Measurements from ENCODE around the gene OVAAL.

OVAAL gene

DNA sequence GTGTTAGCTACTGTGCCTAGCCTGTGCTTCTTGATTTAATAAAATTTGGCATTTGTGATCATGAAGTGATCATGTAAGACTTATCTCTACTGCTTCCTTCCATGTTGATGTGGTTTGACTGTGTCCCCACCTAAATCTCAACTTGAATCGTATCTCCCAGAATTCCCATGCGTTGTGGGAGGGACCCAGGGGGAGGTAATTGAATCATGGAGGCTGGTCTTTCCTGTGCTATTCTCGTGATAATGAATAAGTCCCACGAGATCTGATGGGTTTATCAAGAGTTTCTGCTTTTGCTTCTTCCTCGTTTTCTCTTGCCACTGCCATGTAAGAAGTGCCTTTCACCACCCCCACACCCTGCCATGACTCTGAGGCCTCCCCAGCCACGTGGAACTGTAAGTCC lies at the start of gene OVAAL:
Gene OVAAL, plus strand, starts transcription at position 301 of the 400 bp plus-strand sequence.
- no peaks in the 10 kb centered on the region for H3K36me3 Mint-ChIP-seq (ENCODE audit: low read depth)
- no peaks in the 10 kb centered on the region for H3K4me1 Mint-ChIP-seq
- peaks cover 4% of the 10 kb centered on the region for H3K27me3 Mint-ChIP-seq (ENCODE audit: low read depth)
- H3K9me3 Mint-ChIP-seq, result no peaks in the 10 kb centered on the region
- no peak within 1 kb of the TSS for H3K27ac Mint-ChIP-seq
- no peak within 1 kb of the TSS for H3K4me3 Mint-ChIP-seq
- TF ChIP-seq, protein P1, sequence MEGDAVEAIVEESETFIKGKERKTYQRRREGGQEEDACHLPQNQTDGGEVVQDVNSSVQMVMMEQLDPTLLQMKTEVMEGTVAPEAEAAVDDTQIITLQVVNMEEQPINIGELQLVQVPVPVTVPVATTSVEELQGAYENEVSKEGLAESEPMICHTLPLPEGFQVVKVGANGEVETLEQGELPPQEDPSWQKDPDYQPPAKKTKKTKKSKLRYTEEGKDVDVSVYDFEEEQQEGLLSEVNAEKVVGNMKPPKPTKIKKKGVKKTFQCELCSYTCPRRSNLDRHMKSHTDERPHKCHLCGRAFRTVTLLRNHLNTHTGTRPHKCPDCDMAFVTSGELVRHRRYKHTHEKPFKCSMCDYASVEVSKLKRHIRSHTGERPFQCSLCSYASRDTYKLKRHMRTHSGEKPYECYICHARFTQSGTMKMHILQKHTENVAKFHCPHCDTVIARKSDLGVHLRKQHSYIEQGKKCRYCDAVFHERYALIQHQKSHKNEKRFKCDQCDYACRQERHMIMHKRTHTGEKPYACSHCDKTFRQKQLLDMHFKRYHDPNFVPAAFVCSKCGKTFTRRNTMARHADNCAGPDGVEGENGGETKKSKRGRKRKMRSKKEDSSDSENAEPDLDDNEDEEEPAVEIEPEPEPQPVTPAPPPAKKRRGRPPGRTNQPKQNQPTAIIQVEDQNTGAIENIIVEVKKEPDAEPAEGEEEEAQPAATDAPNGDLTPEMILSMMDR (IDR thresholded peaks at IDR 0.05; ENCODE audit: unreplicated experiment in 3 of 3), result no peak

GRCh38 chr1:180510882-180511281 lies 47.9 kb upstream of the OVAAL start:
- TF ChIP-seq, protein P1 (IDR thresholded peaks at IDR 0.05; ENCODE audit: unreplicated experiment in 3 of 3), result no peak
- Mint-ChIP-seq H3K27me3 (ENCODE audit: low read depth) (no peaks in the 10 kb centered on the region), H3K9me3 (peaks cover 5% of the 10 kb centered on the region), H3K27ac (no peak overlapping the region), H3K36me3 (ENCODE audit: low read depth) (no peaks in the 10 kb centered on the region), H3K4me1 (peaks cover 7% of the 10 kb centered on the region), H3K4me3 (no peak overlapping the region)

GRCh38 chr1:180513531-180513930 lies 45.2 kb upstream of the OVAAL start:
- H3K4me3 Mint-ChIP-seq, result no peak overlapping the region
- TF ChIP-seq, protein P1 (IDR thresholded peaks at IDR 0.05; ENCODE audit: unreplicated experiment in 3 of 3), result no peak
- H3K36me3 Mint-ChIP-seq (ENCODE audit: low read depth), result no peaks in the 10 kb centered on the region
- H3K27ac Mint-ChIP-seq, result no peak overlapping the region
- peaks cover 3% of the 10 kb centered on the region for H3K9me3 Mint-ChIP-seq
- no peaks in the 10 kb centered on the region for H3K27me3 Mint-ChIP-seq (ENCODE audit: low read depth)
- H3K4me1 Mint-ChIP-seq, result peaks cover 4% of the 10 kb centered on the region

- Mint-ChIP-seq H3K9me3 (peaks cover 3% of the 10 kb centered on the region), H3K36me3 (ENCODE audit: low read depth) (no peaks in the 10 kb centered on the region), H3K27me3 (ENCODE audit: low read depth) (no peaks in the 10 kb centered on the region), H3K27ac (peak overlapping the region in 1 of 3 experiments; percentile 51), H3K4me1 (peaks cover 10% of the 10 kb centered on the region), H3K4me3 (no peak overlapping the region)
- TF ChIP-seq, protein P1 (IDR thresholded peaks at IDR 0.05; ENCODE audit: unreplicated experiment in 3 of 3), result no peak
These were observed 43.4 kb upstream of the OVAAL start for GRCh38 chr1:180515364-180515763.

DNA sequence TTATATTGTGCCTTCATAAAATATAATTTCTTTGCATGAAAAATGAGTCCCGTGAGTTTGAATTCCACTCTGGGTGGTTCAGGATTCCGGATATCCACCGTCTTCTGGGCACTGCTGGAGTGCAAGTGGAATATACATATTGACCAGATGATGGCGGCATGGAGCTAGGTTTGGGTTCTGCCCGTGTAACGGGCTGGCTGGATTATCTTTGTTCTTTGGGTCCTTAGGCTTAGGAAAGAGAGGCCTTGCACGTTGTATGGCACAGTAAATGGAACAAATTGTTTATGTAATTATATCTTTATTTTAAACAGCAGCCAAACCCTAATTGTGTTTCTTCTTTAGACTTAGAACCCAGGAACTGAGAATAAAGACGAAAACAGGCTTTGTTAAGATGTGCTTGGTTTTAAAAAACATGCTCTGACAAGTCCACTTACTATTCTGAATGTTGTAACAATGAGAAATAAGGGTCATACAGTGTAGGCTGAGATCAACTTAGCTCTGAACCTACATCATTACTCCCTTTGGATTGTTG lies 42.8 kb upstream of the OVAAL start:
- Mint-ChIP-seq H3K27ac (peak overlapping the region in 2 of 3 experiments; percentile 36 to 51), H3K4me1 (peaks cover 10% of the 10 kb centered on the region), H3K36me3 (ENCODE audit: low read depth) (no peaks in the 10 kb centered on the region), H3K27me3 (ENCODE audit: low read depth) (no peaks in the 10 kb centered on the region), H3K4me3 (no peak overlapping the region), H3K9me3 (peaks cover 3% of the 10 kb centered on the region)
- TF ChIP-seq, protein P1 (IDR thresholded peaks at IDR 0.05; ENCODE audit: unreplicated experiment in 3 of 3), result peak; percentile 86 to 91 (median 91)

GRCh38 chr1:180519846-180520245 lies 38.9 kb upstream of the OVAAL start:
- Mint-ChIP-seq H3K36me3 (ENCODE audit: low read depth) (no peaks in the 10 kb centered on the region), H3K4me1 (peaks cover 25% of the 10 kb centered on the region), H3K4me3 (no peak overlapping the region), H3K27ac (peak overlapping the region in 1 of 3 experiments; percentile 4), H3K27me3 (ENCODE audit: low read depth) (no peaks in the 10 kb centered on the region), H3K9me3 (no peaks in the 10 kb centered on the region)
- TF ChIP-seq, protein P1 (IDR thresholded peaks at IDR 0.05; ENCODE audit: unreplicated experiment in 3 of 3), result no peak
